Activated naive CD4-positive, alpha-beta T cell treated with anti-CD3 and anti-CD28 coated beads for 36 hours (primary cell): ENCODE measurements around the gene FHOD1. TPM values are rescaled to one million over a fixed set of nuclear protein-coding genes. Genes with fewer than 3 reads are reported as not detected.
A peak's percentile ranks its signal among the peaks of the same experiment; 100 is the strongest.

ENCODE experiments used
- CTCF ChIA-PET: fragments of 350-600 bp; sonication (Branson Sonifier 250); formaldehyde crosslinking; loops from one replicate; lab custom pipeline; 2021; ENCODE audit warnings: antibody characterized with exemption; lab: Charles Lee
- DNase-seq: peaks from one replicate; pipeline ENCODE4 v3.0.0-alpha.2; 2020
- H3K27ac Mint-ChIP-seq: one replicate; pipeline ENCODE4 v1.8.0; 2021; ENCODE audit warnings: mild to moderate bottlenecking, mixed read lengths
- H3K27me3 Mint-ChIP-seq: one replicate; pipeline ENCODE4 v1.8.0; 2021; ENCODE audit warnings: low read depth, mixed read lengths
- H3K36me3 Mint-ChIP-seq: one replicate; pipeline ENCODE4 v1.8.0; 2021; ENCODE audit warnings: low read depth, mixed read lengths
- H3K4me1 Mint-ChIP-seq: one replicate; pipeline ENCODE4 v1.8.0; 2021; ENCODE audit warnings: low read depth, mixed read lengths
- H3K4me3 Mint-ChIP-seq: one replicate; pipeline ENCODE4 v1.8.0; 2021; ENCODE audit warnings: mild to moderate bottlenecking, moderate library complexity, mixed read lengths
- H3K9me3 Mint-ChIP-seq: one replicate; pipeline ENCODE4 v1.8.0; 2021; ENCODE audit warnings: mixed read lengths
- intact Hi-C: fragments of 100-400 bp; cut with micrococcal nuclease; formaldehyde crosslinking; loops from one replicate; pipeline ENCODE4 v1.15.1; 2023
- total RNA-seq, 2 experiments: library from RNA; stranded (reverse); gene quantifications; one replicate each; pipeline ENCODE4 v1.2.3, GENCODE V29; 2021

Gene FHOD1
- total RNA-seq, 2 experiments from 2014 or later: 70.7 to 73.7 TPM

DNA sequence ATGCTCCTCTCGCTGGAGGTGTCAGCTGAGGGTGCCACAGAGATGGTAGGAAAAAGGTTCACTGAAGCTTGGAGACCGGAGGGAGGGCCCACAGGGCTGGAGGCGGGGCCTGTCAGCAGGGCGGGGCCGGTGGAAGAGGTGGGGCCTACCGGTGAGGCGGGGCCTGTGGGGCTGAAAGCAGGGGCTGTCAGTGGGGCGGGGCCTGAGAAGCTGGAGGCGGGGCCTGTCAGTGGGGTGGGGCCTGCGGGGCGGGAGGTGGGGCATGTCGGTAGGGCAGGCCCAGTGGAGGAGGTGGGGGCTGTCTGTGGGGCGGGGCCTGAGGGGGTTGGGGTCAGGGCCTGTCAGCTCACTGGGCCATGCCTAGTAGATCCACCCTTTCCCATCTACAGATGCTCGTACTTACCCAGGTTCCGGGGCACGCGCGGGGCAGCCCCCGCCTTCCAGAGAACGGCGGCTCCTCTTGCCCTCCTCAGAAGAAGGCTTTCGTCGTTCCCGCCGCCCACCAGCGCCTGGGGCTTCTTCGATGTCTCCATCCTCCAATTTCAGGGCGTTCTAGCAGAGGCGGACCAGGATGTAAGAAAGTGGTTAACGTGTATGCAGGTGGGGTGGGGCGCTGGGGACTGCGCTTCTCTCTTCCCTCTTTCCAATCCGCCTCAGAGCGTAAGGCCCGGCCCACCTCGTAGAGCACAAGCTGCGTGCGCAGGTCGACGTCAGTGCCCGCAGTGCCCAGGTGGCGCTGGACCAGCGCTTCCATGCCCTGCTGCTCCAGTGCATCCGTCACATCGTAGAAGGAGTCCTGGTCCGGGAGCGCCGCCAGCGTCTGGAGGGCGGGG lies 10.5 kb downstream of the FHOD1 start:
- CTCF ChIA-PET: no interaction called here

DNA sequence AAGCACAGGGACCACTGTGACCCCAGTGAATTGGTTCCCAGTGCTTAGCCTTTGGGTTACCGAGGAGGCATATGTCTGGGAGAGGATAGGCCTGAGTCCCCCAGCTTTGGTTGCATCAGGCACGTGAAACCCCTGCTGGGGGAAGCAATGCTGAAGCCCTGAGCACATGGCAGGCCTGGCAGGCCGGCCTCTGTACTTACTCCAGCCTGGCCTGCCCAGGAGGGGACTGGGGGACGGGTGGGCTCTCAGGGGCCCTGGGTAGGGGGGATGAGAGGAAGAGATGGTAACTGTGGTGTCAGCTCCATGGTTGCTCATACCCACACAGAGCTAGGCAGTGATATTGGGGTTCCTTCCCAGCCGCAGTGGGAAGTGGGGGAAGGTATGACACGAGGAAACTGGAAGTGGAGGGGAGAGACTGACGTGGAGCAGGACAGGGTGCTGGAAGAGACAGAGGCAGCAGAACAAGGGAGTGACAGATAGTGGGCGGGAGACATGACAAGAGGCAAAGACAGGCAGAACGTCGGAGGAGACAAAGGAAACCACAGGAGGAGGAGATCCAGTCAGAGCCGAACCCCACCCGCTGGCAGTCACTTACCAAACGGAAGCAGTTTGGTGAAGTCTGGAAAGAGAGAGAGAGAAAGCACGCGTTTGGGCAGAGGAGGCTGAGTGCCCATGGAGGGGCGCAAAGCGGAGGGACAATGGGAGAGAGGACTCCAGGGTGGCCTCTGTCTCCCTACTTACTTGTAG lies 11.3 kb downstream of the FHOD1 start:
- Mint-ChIP-seq H3K27ac (peak overlapping the region; percentile 78), H3K4me1 (peaks cover 4% of the 10 kb centered on the region), H3K4me3 (peak overlapping the region; percentile 46), H3K9me3 (no peaks in the 10 kb centered on the region), H3K36me3 (peaks cover 35% of the 10 kb centered on the region), H3K27me3 (no peaks in the 10 kb centered on the region)
- CTCF ChIA-PET: no interaction called here
- intact Hi-C loops: loop anchor here (1.0 kb wide), 1 partner anchor 9 kb away; the partner anchor contains the start of gene TMEM208
- DNase-seq: no peak

More for the DNA sequence above, 10.5 kb downstream of the FHOD1 start:
- intact Hi-C loops: loop anchor here (1.0 kb wide), 1 partner anchor 9 kb away; the partner anchor contains the start of gene TMEM208
- H3K9me3 Mint-ChIP-seq: no peaks in the 10 kb centered on the region
- no peaks in the 10 kb centered on the region for H3K27me3 Mint-ChIP-seq
- DNase-seq: peak; percentile 83
- H3K27ac Mint-ChIP-seq: peak overlapping the region; percentile 78
- peaks cover 10% of the 10 kb centered on the region for H3K4me1 Mint-ChIP-seq
- peak overlapping the region; percentile 46 for H3K4me3 Mint-ChIP-seq
- H3K36me3 Mint-ChIP-seq: peaks cover 34% of the 10 kb centered on the region

DNA sequence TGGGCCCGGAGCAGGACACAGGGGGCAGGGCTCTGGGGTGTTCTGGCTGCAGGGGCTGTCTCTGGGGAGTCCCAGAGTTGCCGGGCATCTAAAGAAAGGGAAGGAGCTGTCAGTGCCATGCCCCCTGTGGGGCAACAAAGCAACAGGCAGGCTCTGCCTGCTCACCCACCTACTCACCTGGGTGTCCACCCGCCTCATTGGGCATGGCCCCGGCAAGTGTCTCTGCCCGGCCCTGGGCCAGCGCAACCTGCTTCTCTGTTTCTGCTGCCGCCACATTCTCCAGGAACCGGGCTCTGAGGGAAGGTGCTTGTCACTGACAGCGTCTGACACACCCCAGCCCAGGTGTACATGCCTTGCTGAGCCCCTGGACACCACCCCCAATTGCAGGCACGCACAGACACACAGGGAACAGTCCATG lies 13.1 kb downstream of the FHOD1 start:
- Mint-ChIP-seq H3K27ac (no peak overlapping the region), H3K4me3 (no peak overlapping the region), H3K4me1 (peaks cover 4% of the 10 kb centered on the region), H3K36me3 (peaks cover 44% of the 10 kb centered on the region), H3K9me3 (no peaks in the 10 kb centered on the region), H3K27me3 (no peaks in the 10 kb centered on the region)
- intact Hi-C loops: no loop called here
- DNase-seq: no peak
- CTCF ChIA-PET: interaction anchor here (0.7 to 1.2 kb wide), 2 partner anchors 105 to 128 kb away, joined by 3 to 5 read pairs; no protein-coding TSS in a partner anchor

DNA sequence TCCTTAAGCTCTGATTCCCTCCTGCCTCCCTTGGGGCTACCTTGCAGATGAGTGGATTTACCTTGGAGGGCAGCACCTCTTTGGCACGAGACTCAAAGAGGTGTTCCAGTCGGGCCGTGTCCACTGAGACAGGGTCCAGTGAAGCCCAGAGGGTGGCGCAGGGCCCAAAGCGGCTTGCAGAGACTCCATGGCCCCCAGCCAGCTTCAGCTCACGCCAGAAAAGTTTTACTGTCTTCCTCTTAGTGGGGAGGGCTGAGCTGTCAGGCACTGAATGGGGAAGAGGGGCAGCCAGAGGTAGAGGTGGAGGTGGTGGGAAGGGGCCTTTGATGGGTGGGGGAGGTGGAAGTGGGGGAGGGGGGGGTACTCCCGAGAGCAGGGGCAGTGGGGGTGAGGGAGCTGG lies 13.7 kb downstream of the FHOD1 start:
- no peaks in the 10 kb centered on the region for H3K9me3 Mint-ChIP-seq
- intact Hi-C loops: no loop called here
- H3K27me3 Mint-ChIP-seq: no peaks in the 10 kb centered on the region
- H3K27ac Mint-ChIP-seq: no peak overlapping the region
- CTCF ChIA-PET: no interaction called here
- no peak overlapping the region for H3K4me3 Mint-ChIP-seq
- DNase-seq: no peak
- H3K4me1 Mint-ChIP-seq: peaks cover 6% of the 10 kb centered on the region
- H3K36me3 Mint-ChIP-seq: peaks cover 45% of the 10 kb centered on the region

DNA sequence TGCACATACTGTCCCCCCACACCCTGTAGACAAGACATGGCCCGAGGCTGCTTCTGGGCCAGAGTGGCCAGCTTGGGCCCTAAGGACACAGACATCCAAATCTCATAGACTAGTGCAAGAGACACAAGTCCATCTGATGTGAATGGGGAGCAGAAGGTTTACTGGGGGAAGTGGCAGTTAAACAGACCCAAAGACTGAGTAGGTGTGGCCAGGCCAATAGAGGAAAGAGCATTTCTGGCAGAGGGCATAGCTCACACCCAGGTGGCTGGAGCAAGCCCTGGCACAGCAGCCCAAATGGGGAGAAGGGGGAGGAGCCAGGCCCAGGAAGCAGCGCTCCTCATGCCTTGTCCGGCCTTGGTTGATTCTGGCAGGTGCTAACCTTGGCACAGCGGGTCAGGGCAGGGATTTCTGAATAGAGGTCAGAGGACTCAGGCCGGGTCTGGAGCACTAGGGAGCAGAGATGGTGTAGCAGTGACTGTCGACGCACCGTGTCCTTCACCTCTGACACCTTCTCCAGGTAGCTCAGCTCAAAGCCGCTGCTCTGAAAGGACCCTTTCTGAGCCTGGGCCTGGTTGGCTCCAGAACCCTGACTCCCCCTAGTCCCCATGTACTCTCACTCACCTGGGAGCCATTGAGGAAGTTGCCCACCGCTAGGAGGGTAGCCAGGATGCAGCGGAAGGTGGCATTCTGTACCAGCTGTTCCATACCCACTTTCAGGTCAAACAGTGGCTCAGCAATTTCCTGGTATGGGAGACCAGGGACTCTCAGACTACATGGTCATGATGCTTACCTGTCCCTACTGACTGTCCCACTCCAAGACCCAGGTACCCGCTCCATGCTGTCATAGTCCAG lies 16.2 kb downstream of the FHOD1 start:
- peaks cover 22% of the 10 kb centered on the region for H3K4me1 Mint-ChIP-seq
- intact Hi-C loops: no loop called here
- H3K9me3 Mint-ChIP-seq: no peaks in the 10 kb centered on the region
- no peak overlapping the region for H3K27ac Mint-ChIP-seq
- H3K36me3 Mint-ChIP-seq: peaks cover 33% of the 10 kb centered on the region
- no peak for DNase-seq
- no peak overlapping the region for H3K4me3 Mint-ChIP-seq
- CTCF ChIA-PET: interaction anchor here (0.6 to 1.0 kb wide), 2 partner anchors 13 to 240 kb away, joined by 3 read pairs; no protein-coding TSS in a partner anchor
- no peaks in the 10 kb centered on the region for H3K27me3 Mint-ChIP-seq

DNA sequence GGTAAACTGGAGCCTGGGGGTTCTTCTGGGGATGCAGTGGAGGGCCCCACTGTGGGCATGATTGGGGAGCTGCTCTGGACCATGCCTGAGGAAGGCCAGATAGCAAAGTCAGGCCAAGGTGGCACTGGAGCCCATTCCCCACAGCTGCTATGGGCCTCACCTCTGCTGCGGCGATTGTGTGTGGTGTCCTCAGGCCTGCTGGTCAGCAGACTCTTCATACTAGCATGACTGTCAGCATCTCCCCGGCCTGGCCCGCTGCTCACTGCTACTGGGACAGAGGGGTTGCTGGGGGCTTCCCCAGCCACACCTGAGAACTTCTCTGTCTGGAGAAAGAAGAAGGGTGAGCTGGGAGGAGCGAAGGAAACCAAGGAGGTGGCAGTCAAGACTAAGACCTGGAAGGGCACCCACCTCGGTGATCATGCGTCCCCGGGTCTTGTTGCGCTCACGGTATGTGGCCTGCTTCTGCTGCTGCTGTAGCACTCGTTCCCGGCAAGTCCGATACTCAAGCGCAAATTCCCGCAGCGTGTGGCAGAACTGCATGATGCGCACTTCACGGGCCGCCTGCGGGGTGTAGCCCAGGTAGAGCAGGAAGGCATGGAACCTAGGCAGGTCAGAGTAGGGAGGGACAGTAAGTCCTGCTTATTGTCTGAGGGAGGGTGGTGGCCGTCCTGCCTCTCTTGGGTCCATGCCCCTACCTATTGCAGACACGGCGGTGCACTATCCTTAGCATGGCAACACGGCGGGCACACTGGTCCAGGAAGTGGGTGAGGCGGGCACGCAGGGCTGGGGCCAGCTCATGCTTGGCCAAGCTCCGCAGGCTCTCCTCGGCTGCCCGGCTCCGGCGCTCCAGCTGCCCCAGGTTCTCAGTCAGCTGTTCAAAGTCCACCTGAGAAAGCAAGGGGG lies 17.1 kb downstream of the FHOD1 start:
- Mint-ChIP-seq H3K4me1 (peaks cover 30% of the 10 kb centered on the region), H3K27me3 (no peaks in the 10 kb centered on the region), H3K27ac (no peak overlapping the region), H3K36me3 (peaks cover 31% of the 10 kb centered on the region), H3K4me3 (peak overlapping the region; percentile 28), H3K9me3 (no peaks in the 10 kb centered on the region)
- DNase-seq: no peak
- CTCF ChIA-PET: no interaction called here
- intact Hi-C loops: no loop called here

DNA sequence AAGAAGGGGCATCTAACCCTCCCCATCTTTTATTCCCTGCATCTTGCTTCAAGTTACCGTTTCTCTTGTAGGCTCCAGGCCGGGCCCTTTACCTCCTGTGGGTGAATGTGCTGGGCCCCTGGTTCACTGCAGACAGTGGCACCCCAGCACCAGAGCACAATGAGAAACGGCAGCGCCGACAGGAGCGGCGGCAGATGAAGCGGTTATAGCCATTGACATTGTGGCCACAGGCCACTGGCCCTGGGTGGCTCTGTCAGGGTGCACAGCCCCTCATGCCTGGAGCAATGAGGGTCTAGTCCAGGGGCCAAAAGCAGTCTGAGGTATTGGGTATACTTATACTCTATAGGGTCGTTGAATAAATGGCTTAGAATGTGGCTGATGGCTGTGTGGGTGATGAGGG lies 18.4 kb downstream of the FHOD1 start:
- Mint-ChIP-seq H3K27me3 (no peaks in the 10 kb centered on the region), H3K36me3 (peaks cover 29% of the 10 kb centered on the region), H3K27ac (no peak overlapping the region), H3K4me3 (peak overlapping the region; percentile 20), H3K4me1 (peaks cover 43% of the 10 kb centered on the region), H3K9me3 (no peaks in the 10 kb centered on the region)
- DNase-seq: no peak
- intact Hi-C loops: no loop called here
- CTCF ChIA-PET: interaction anchor here (1.5 to 1.9 kb wide), 2 partner anchors 31 to 200 kb away, joined by 4 to 5 read pairs; no protein-coding TSS in a partner anchor

DNA sequence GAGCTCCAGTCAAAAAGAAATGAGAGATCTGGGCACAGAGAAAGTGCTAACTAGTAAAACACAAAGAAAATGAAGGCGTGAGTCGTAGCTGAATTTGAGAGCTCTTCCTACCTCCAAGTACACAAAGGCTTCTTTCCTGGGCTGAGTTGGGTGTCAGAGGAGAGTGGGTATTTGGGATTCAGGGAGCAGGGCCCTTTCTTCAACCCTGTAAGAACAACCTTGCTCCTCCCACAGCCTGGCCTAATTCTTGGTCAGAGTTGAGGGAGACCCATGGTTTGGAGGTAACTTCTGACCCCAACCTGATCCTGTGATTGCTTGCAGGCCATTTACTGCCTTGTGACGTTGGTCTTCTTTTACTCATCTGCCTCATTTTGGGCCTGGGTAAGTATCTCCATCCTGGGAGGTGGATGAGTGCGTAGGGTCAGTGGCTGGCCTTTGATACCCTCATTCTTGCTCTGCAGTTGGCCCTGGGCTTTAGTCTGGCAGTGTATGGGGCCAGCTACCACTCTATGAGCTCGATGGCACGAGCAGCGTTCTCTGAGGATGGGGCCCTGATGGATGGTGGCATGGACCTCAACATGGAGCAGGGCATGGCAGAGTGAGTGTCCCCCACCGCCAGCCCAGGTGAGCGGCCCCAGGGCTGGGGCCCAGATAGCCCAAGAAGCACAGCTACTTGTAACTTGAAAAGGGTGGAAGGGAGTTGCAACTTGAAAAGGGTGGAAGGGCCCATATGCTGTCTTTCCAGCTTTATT lies 19.1 kb downstream of the FHOD1 start:
- no peaks in the 10 kb centered on the region for H3K9me3 Mint-ChIP-seq
- intact Hi-C loops: no loop called here
- H3K36me3 Mint-ChIP-seq: peaks cover 25% of the 10 kb centered on the region
- H3K27ac Mint-ChIP-seq: peak overlapping the region; percentile 96
- CTCF ChIA-PET: interaction anchor here (0.6 to 2.5 kb wide), 7 partner anchors 10 to 1041 kb away, joined by 3 to 8 read pairs (median 5); no protein-coding TSS in a partner anchor
- H3K4me1 Mint-ChIP-seq: peaks cover 48% of the 10 kb centered on the region
- peak overlapping the region; percentile 100 for H3K4me3 Mint-ChIP-seq
- no peaks in the 10 kb centered on the region for H3K27me3 Mint-ChIP-seq
- no peak for DNase-seq

DNA sequence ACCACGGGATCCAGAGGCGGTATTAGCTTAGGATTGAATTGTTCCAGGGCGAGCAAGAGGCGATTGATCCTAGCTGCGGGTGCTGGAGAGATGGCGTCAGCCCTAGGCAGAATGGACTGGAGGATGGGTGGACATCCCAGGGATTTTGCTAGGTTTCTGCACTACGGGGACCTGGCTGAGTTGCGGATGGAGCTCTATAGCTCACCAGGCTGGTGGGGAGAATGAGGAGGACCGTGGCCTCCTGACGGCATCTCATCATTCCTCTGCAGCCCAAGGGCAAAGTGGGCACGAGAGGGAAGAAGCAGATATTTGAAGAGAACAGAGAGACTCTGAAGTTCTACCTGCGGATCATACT lies 19.7 kb downstream of the FHOD1 start:
- CTCF ChIA-PET: interaction anchor here (0.9 to 2.5 kb wide), 10 partner anchors 11 to 201 kb away, joined by 3 to 9 read pairs (median 5); no protein-coding TSS in a partner anchor
- intact Hi-C loops: loop anchor here (1.0 to 2.0 kb wide), 9 partner anchors 9 to 615 kb away; partner anchors contain the start of genes ACD, E2F4, MATCAP1 and PARD6A
- H3K36me3 Mint-ChIP-seq: peaks cover 20% of the 10 kb centered on the region
- DNase-seq: no peak
- H3K27me3 Mint-ChIP-seq: no peaks in the 10 kb centered on the region
- H3K4me3 Mint-ChIP-seq: peak overlapping the region; percentile 100
- peak overlapping the region; percentile 96 for H3K27ac Mint-ChIP-seq
- no peaks in the 10 kb centered on the region for H3K9me3 Mint-ChIP-seq
- peaks cover 51% of the 10 kb centered on the region for H3K4me1 Mint-ChIP-seq

DNA sequence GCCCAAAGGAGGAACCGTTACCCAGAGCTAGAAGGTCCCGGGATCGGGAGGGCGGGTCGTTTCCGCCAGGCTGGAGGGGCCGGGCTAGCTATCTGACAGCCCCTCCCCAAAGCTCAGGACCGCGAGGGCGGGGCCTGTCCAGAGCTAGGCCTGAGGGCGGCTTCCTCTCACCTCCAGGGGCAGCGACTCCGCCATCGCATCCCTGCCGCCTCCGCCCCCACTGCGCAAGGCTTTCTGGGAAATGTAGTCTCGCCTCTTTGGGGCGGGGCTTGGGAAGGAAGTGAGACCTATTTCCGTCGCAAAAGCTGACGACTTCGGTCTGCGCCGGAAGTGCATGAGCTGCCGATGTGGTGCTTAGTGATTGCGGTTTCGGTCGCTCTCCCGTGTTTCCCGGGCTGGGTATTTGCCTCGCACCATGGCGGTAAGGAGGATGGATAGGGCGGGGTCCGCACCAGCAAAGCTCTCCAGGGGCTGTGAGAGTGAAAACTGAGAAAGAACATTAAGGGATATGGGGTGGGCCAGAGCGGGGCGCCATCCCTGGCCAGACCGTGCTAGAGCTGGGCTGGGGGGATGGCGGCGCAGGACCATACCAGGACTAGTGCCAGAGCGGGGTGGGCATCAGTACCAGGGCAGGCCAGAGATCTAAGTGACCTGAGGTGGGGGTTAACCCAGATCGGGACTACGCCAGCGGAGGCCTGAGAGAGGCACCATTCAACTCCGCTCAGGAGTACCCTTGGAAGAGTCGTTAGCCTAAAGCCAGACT lies 20.3 kb downstream of the FHOD1 start, which contains the start of gene TMEM208:
Gene TMEM208 (plus strand): TSS at position 327 of the 763 bp plus-strand sequence. CDS start 89 bp downstream, at position 416.
- no peaks in the 10 kb centered on the region for H3K27me3 Mint-ChIP-seq
- peaks cover 51% of the 10 kb centered on the region for H3K4me1 Mint-ChIP-seq
- H3K27ac Mint-ChIP-seq: peak within 1 kb of the TSS; percentile 96
- no peaks in the 10 kb centered on the region for H3K9me3 Mint-ChIP-seq
- intact Hi-C loops: loop anchor here (1.0 to 2.0 kb wide), 10 partner anchors 9 to 615 kb away; partner anchors contain the start of genes ACD, E2F4, FBXL8 and MATCAP1
- peak; percentile 99 for DNase-seq
- H3K36me3 Mint-ChIP-seq: peaks cover 18% of the 10 kb centered on the region
- H3K4me3 Mint-ChIP-seq: peak within 1 kb of the TSS; percentile 100
- CTCF ChIA-PET: interaction anchor here (0.8 to 2.5 kb wide), 12 partner anchors 11 to 237 kb away, joined by 3 to 9 read pairs (median 5); no protein-coding TSS in a partner anchor
